Liver (tissue), 3 donors: ENCODE data around the gene PREB.

ENCODE experiments used
- GABPA ChIP-seq, 2 donors: IDR thresholded peaks in 1 of 2; conservative IDR thresholded peaks in 1 of 2; 2 replicates each; pipeline ENCODE4 v1.6.1; 2016; ENCODE audit warnings: antibody characterized with exemption in 2 of 2, mild to moderate bottlenecking in 1 of 2, moderate library complexity in 1 of 2
- TF ChIP-seq, protein P1 (sequence below): fragments of 150-350 bp; IDR thresholded peaks from 2 replicates; pipeline ENCODE4 v1.5.1; 2017; ENCODE audit warnings: improper control_type of control experiment, low read depth, low read length; ENCODE audit not compliant: missing input control
- donor health status: healthy.
- donor health status: healthy.

DNA sequence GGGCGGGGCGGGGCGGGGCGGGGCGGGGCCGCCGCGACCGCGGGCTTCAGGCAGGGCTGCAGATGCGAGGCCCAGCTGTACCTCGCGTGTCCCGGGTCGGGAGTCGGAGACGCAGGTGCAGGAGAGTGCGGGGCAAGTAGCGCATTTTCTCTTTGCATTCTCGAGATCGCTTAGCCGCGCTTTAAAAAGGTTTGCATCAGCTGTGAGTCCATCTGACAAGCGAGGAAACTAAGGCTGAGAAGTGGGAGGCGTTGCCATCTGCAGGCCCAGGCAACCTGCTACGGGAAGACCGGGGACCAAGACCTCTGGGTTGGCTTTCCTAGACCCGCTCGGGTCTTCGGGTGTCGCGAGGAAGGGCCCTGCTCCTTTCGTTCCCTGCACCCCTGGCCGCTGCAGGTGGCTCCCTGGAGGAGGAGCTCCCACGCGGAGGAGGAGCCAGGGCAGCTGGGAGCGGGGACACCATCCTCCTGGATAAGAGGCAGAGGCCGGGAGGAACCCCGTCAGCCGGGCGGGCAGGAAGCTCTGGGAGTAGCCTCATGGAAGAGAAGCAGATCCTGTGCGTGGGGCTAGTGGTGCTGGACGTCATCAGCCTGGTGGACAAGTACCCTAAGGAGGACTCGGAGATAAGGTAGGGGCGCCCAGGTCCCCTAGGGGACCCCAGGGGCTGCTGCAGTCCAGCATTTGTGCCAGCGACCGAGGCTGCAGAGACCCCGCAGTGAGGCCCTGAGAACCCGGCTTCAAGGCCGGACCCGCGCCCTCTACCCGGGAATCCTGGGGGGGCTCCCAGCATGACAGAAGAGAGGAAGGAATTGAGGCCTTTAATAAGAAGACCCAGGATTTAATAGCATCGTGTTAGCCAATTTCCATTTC lies 47.5 kb downstream of the PREB start, which contains the start of gene KHK:
- TF ChIP-seq GABPA (IDR thresholded peaks at IDR 0.05 in 1 of 2, conservative IDR thresholded peaks at IDR 0.05 in 1 of 2), result no peak
- TF ChIP-seq, protein P1, sequence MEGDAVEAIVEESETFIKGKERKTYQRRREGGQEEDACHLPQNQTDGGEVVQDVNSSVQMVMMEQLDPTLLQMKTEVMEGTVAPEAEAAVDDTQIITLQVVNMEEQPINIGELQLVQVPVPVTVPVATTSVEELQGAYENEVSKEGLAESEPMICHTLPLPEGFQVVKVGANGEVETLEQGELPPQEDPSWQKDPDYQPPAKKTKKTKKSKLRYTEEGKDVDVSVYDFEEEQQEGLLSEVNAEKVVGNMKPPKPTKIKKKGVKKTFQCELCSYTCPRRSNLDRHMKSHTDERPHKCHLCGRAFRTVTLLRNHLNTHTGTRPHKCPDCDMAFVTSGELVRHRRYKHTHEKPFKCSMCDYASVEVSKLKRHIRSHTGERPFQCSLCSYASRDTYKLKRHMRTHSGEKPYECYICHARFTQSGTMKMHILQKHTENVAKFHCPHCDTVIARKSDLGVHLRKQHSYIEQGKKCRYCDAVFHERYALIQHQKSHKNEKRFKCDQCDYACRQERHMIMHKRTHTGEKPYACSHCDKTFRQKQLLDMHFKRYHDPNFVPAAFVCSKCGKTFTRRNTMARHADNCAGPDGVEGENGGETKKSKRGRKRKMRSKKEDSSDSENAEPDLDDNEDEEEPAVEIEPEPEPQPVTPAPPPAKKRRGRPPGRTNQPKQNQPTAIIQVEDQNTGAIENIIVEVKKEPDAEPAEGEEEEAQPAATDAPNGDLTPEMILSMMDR, result no peak
